Adrenal gland (tissue), 12 donors: Measurements from ENCODE around the gene MBD3L2B. TPM values are rescaled to one million over a fixed set of nuclear protein-coding genes. Genes with fewer than 3 reads are reported as not detected.

ENCODE experiments used
- DNase-seq, 7 donors: peaks; one replicate each; pipeline ENCODE4 v3.0.0-alpha.2; 2019 to 2020
- H3K27ac ChIP-seq, 5 donors: fragments of 200-600 bp; sonication (generic) in 4 of 5; 1 replicate in 3 of 5; 2 replicates in 2 of 5; pipeline versions ENCODE4 v1.5.1 to v1.8.0; 2016 to 2020; ENCODE audit warnings: mild to moderate bottlenecking in 1 of 5
- H3K27me3 ChIP-seq: fragments of 200-600 bp; 2 replicates; pipeline ENCODE4 v1.8.0; 2021
- H3K36me3 ChIP-seq, 2 donors: fragments of 200-600 bp; replicated peaks in 1 of 2; 1 replicate in 1 of 2; 2 replicates in 1 of 2; pipeline versions ENCODE4 v1.5.1 to v1.8.0; 2018 to 2022
- H3K4me1 ChIP-seq, 2 donors: fragments of 200-600 bp; replicated peaks in 1 of 2; 1 replicate in 1 of 2; 2 replicates in 1 of 2; pipeline versions ENCODE4 v1.5.1 to v1.8.0; 2018 to 2021
- H3K4me3 ChIP-seq, 4 donors: fragments of 200-600 bp; sonication (generic) in 3 of 4; one replicate each; pipeline ENCODE4 v1.5.1; 2016 to 2018
- H3K9me3 ChIP-seq, 3 donors: fragments of 200-600 bp; sonication (generic) in 1 of 3; replicated peaks in 1 of 3; 1 replicate in 2 of 3; 2 replicates in 1 of 3; pipeline versions ENCODE4 v1.5.1 to v1.8.0; 2016 to 2021
- CTCF ChIP-seq, 6 experiments: fragments of 450-650 bp in 4 of 6; fragments of 200-600 bp in 2 of 6; sonication (generic) in 1 of 6; IDR thresholded peaks; 1 replicate in 5 of 6; 2 replicates in 1 of 6; pipeline versions ENCODE4 v1.5.1 to v1.8.0; 2016 to 2021; ENCODE audit warnings: antibody characterized with exemption in 6 of 6, mild to moderate bottlenecking in 2 of 6, moderate library complexity in 1 of 6
- POLR2A ChIP-seq, 2 donors: fragments of 450-650 bp; IDR thresholded peaks; one replicate each; pipeline ENCODE4 v1.6.1; 2017; ENCODE audit warnings: antibody characterized with exemption in 2 of 2, mild to moderate bottlenecking in 2 of 2, moderate library complexity in 1 of 2
- WGBS, 4 donors: extraction: QIAGEN DNeasy Blood & Tissue Kit in 2 of 4; methylation state at CpG; one replicate each; pipeline versions ENCODE4 v1.1.5 to v1.1.7; 2013 to 2017; 5-methylcytosine and 5-hydroxymethylcytosine counted together
- intact Hi-C, 2 donors: fragments of 100-400 bp; cut with DNase I; formaldehyde crosslinking; loops; one replicate each; pipeline versions ENCODE4 v1.14.1 to v1.15.0; 2022 to 2023
- polyA plus RNA-seq, 3 donors: library from polyadenylated mRNA; stranded (reverse); fragments of 200-250 nt in 2 of 3; fragments of 350-450 nt in 1 of 3; fragmentation: Illumina TruSeq in 1 of 3; extraction: RNeasy Lipid Tissue Mini Kit (QIAGEN cat#74804) in 1 of 3; gene quantifications; one replicate each; pipeline ENCODE4 v1.2.3, GENCODE V29; 2013 to 2014
- total RNA-seq, 9 donors: library from RNA; depleted of rRNA in 4 of 9; stranded (reverse); fragments of >200 nt in 4 of 9; fragments of 120-200 nt in 1 of 9; fragmentation: NEBNext Ultra II Directional in 1 of 9; extraction: Animal tissue kit (Norgen Biotek cat#: 25700) in 1 of 9; gene quantifications; one replicate each; pipeline versions ENCODE4 v1.1.0 to v1.2.4, GENCODE V29; 2013 to 2023
- donor health status: healthy with polysubstance abuse.
- donor health status: Bipolar disorder and iron deficiency.
- donor health status: DM: yes; HTN: yes; CAD: no.
- donor health status: DM: no; HTN: no; CAD: no.
- donor health status: DM: no; HTN: no; CAD: no.
- donor health status: DM: yes; HTN: yes; CAD: no.

The MBD3L2B gene
- total and polyA plus RNA-seq, 12 donors, result not detected

GRCh38 chr19:6999933-7000332, 21.3 kb downstream of the MBD3L2B start:
- Histone ChIP-seq H3K4me3 (no peak overlapping the region), H3K27ac (peak overlapping the region in 1 of 5 donors; percentile 63), H3K36me3 (no peaks in the 10 kb centered on the region), H3K4me1 (no peaks in the 10 kb centered on the region), H3K27me3 (no peaks in the 10 kb centered on the region), H3K9me3 (no peaks in the 10 kb centered on the region)
- TF ChIP-seq POLR2A (IDR thresholded peaks at IDR 0.05) (no peak), CTCF (IDR thresholded peaks at IDR 0.05) (no peak)
- intact Hi-C loops, result no loop called here
- WGBS, 4 donors, result 54 to 66% (median 59%) methylated on average over 7 of the region's 7 CpGs
- no peak for DNase-seq

- H3K36me3 ChIP-seq, result no peaks in the 10 kb centered on the region
- DNase-seq, result peak in 1 of 7 donors; percentile 7
- WGBS, 4 donors, result 70 to 80% (median 76%) methylated on average over 15 of the region's 15 CpGs
- H3K4me1 ChIP-seq, result no peaks in the 10 kb centered on the region
- intact Hi-C loops, result no loop called here
- no peaks in the 10 kb centered on the region for H3K9me3 ChIP-seq
- no peak for TF ChIP-seq CTCF (IDR thresholded peaks at IDR 0.05)
- TF ChIP-seq POLR2A (IDR thresholded peaks at IDR 0.05), result no peak
- peak overlapping the region in 1 of 5 donors; percentile 29 for H3K27ac ChIP-seq
- H3K4me3 ChIP-seq, result no peak overlapping the region
- H3K27me3 ChIP-seq, result no peaks in the 10 kb centered on the region
Measured at GRCh38 chr19:6997679-6998445, 23.4 kb downstream of the MBD3L2B start.

- Histone ChIP-seq H3K4me1 (no peaks in the 10 kb centered on the region), H3K9me3 (no peaks in the 10 kb centered on the region), H3K4me3 (no peak overlapping the region), H3K36me3 (no peaks in the 10 kb centered on the region), H3K27ac (no peak overlapping the region), H3K27me3 (no peaks in the 10 kb centered on the region)
- WGBS, 4 donors, result 53 to 70% (median 58%) methylated on average over 4 of the region's 4 CpGs
- TF ChIP-seq CTCF (IDR thresholded peaks at IDR 0.05), result no peak
- no peak for TF ChIP-seq POLR2A (IDR thresholded peaks at IDR 0.05)
- intact Hi-C loops, result no loop called here
- no peak for DNase-seq
Measured at GRCh38 chr19:6996810-6997209, 24.4 kb downstream of the MBD3L2B start.

GRCh38 chr19:6995054-6995453, 26.2 kb downstream of the MBD3L2B start:
- no peak for DNase-seq
- Histone ChIP-seq H3K4me1 (no peaks in the 10 kb centered on the region), H3K36me3 (no peaks in the 10 kb centered on the region), H3K27ac (no peak overlapping the region), H3K27me3 (no peaks in the 10 kb centered on the region), H3K4me3 (no peak overlapping the region), H3K9me3 (no peaks in the 10 kb centered on the region)
- TF ChIP-seq POLR2A (IDR thresholded peaks at IDR 0.05) (no peak), CTCF (IDR thresholded peaks at IDR 0.05) (no peak)
- intact Hi-C loops, result no loop called here
- 68 to 86% (median 73%) methylated on average over 1 of the region's 1 CpG for WGBS, 4 donors
